GM21528 (cell line): Measurements from ENCODE around the gene RPL21.
"Not testable (repeated sequence)": the region's sequence is repeated elsewhere in the genome, so short reads cannot be mapped to it uniquely, and the experiment has no call there.

Experiments used
- ATAC-seq: cut with Tn5 transposase; IDR thresholded peaks from one replicate; pipeline ENCODE4 v1.9.1; 2021; ENCODE audit warnings: mild to moderate bottlenecking, moderate library complexity; ENCODE audit not compliant: unreplicated experiment, low FRiP score

The RPL21 gene

DNA sequence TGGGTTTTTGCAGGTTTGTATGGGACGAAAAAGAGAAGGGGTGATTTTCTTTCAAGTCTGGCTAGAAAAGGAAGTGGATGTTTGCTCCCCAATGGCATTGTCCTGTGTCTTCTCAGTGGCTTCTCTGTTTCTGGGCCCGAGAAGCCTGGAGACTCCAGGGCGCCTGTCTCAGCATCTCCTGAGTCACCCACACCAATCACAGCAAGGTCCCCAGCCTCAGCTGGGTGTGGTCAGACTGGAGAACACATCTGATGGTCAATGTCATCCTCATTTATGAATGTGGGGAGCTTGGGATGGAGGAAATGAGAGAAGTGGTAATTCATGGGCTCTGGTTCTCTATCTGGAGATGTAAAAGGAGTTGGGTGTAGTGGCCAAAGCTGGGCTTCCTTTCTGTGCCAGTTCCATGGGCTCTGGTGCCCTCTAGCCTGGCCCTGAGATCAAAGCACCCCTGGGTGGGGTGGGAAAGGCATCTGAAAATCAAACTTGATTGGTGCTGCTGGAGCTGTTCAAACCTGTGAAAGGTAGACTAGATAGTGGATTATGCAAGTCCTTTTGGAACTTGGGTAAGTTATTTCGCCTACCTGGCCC, 32.6 kb downstream of the RPL21 start:
- ATAC-seq, result no peak

DNA sequence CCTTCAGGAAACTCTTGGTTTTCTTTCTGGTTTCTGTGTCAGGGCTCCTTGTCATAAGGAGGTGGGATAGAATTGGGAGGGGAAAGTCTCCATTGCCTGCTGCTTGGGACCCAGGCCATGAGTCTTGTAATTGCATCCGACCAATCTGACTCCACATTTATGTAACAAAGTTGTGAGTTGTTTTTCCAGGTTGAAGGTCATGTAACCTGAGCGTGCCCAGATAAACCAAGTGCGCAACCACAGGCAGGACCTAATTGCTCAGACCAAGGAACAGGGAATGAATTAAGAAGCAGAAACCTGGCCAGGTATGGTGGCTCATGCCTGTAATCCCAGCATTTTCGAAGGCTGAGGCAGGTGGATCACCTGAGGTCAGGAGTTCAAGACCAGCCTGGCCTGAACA, 37.0 kb downstream of the RPL21 start:
- ATAC-seq, result no peak

- ATAC-seq, result no peak
These were observed 37.8 kb downstream of the RPL21 start for GRCh38 chr13:27289011-27289665.

- no peak for ATAC-seq
These were observed 39.4 kb downstream of the RPL21 start for GRCh38 chr13:27290715-27291114.

DNA sequence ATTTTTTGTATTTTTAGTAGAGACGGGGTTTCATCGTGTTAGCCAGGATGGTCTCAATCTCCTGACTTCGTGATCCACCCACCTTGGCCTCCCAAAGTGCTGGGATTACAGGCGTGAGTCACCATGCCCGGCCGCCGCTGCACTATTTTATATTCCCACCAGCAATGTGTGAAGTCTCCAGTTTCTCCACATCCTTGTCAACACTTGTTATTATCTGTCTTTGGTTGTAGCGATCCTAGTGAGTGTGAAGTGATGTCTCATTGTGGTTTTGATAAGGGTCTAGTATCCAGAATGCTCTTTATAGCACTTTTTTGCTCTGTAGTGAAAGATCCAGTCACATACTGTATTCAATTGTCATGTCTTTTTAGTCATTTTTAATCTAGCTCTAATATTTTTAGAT, 40.6 kb downstream of the RPL21 start:
- ATAC-seq, result not testable (repeated sequence)

DNA sequence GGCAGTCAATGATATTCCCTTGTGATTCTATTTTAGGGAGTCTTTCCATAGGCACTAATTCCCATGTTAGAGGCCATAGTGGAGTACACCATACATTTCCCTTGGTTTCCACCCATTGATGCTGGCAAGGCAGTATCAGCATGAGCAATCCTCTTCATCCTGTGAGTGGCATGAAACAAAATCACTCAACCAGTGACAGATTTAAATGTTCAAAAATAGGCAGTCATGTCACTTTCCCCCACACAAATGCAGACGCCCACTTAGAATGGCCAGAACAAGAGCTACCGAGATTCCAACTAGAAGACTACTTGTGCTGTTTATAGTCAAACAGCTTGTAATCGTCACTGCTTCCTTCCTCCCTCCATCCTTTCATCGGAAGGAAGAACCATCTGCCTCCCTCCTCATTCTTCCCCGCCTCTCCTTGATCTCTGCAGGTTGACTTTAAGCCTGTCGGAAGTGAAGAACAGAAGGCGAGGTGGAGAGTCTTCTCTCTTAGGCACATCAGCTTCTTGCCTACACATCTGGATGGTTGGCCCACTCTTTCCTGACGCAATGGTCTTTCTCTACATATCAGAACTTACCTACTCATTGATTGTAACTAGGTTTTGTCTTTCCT, 41.8 kb downstream of the RPL21 start:
- ATAC-seq, result no peak

DNA sequence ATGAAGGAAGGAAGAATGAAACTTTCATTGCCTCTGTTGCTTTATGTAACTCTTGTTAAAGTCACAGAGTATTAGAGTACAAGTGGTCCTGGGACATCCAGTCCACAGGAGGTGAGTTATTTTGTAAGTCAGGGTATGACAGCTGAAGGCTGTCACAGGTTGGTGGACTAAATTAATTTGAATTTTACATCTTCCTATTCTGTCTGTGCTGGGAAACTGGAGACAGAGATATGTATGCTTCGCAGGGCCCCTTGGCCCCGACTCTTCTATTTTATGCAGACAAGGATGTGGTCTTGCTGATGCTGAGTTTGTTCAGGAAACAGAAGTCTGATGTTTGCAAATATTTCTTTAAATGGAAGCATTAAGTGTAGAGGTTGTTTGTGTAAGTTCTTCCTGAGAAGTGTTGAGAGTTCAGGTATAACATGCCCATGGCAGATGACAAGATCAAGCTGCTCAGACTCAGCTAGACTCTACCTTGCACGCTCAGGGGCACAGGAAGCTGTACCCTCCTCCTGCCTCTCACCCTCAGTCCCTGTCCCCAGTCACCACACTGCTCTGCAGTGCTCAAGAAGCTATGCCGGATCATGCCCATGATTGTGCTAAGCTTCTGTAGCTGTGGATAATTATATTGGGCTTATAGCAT, 42.6 kb downstream of the RPL21 start:
- no peak for ATAC-seq

DNA sequence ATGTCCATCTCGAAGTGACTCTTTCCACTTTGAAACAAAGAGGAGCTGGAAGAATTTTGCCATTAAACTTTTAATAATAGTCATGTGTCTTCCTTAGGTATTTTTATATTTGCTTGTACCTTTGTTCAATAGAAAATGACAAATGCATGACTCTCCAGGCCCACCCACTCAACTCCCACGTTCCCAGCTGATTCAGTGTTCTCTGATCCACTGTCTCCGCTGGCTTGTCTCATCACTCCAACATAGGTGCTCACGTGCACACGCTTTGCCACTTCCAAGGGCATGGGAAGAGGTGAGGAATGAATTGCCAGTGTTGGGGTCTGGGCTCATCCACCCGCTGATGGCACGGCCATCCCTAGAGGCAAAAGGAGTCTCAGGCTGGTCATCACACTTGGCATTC, 43.7 kb downstream of the RPL21 start:
- no peak for ATAC-seq

- no peak for ATAC-seq
These were observed 44.3 kb downstream of the RPL21 start for GRCh38 chr13:27295660-27296059.

DNA sequence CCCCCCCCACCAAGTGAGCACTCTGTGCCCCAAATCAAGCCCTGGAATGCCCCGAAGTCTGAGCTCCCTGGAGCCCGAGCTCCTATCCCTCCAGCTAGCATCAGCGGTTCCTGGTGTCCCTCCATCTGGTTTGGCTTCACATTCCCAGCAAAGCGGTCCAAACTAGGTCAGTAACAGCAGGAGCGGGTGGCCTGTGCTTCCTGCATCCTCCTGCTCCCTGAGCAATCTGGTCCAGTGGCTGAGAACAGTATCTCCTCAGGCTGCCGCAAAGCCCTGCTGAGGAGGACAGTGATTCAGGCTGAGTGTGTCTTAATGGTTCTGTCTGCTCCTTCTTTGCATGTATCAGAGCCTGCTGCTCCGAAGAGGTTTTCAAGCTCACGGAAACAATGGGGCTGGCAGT, 45.1 kb downstream of the RPL21 start:
- no peak for ATAC-seq

GRCh38 chr13:27298849-27299248, 47.5 kb downstream of the RPL21 start:
- ATAC-seq, result no peak

GRCh38 chr13:27300406-27300805, 49.0 kb downstream of the RPL21 start:
- ATAC-seq, result not testable (repeated sequence)

DNA sequence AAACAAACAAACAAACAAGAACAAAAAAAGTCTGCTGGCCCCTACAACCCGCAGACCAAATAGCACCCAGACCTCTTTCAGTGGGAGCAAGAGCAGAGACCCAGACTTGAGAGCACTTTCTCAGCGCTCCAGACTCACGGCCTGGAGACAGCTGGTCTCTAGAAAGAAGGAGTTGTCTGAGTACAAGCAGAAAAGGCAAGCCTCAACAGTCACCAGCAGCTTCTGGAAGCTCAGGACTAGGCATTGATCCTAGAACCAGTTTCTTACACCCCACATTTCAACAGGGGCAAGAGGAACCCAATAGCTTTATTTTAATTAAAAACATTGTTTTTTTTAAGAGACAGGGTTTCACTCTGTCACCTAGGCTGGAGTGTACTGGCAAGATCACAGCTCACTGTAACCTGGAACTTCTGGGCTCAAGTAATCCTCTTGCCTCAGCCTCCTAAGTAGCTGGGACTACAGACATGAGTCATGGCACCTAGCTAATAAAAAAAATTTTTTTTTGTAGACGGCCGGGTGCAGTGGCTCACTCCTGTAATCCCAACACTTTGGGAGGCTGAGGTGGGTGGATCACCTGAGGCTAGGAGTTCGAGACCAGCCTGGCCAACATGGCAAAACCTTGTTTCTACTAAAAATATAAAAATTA, 49.7 kb downstream of the RPL21 start:
- ATAC-seq, result no peak

- ATAC-seq, result no peak
These were observed 51.4 kb downstream of the RPL21 start for GRCh38 chr13:27302643-27303262.

GRCh38 chr13:27304099-27304498, 52.7 kb downstream of the RPL21 start:
- no peak for ATAC-seq

- ATAC-seq, result no peak
These were observed 53.3 kb downstream of the RPL21 start for GRCh38 chr13:27304611-27305010.
